Gastroesophageal sphincter (tissue), 4 donors: ENCODE results near the gene ANKRD35. TPM values are rescaled to one million over a fixed set of nuclear protein-coding genes. Genes with fewer than 3 reads are reported as not detected.

ENCODE experiments used
- ATAC-seq: fragments of 150-250 bp; one replicate; pipeline ENCODE4 v1.9.1; 2016; ENCODE audit warnings: mild to moderate bottlenecking, moderate library complexity
- H3K27ac ChIP-seq, 4 donors: fragments of 200-600 bp; sonication (generic) in 3 of 4; 1 replicate in 3 of 4; 2 replicates in 1 of 4; pipeline ENCODE4 v1.5.1; 2016 to 2019
- H3K27me3 ChIP-seq: fragments of 200-600 bp; sonication (generic); one replicate; pipeline ENCODE4 v1.5.1; 2019
- H3K36me3 ChIP-seq, 2 donors: fragments of 200-600 bp; sonication (generic); one replicate each; pipeline ENCODE4 v1.5.1; 2019; ENCODE audit warnings: control low read depth in 1 of 2
- H3K4me1 ChIP-seq, 3 donors: fragments of 200-600 bp; sonication (generic); 1 replicate in 2 of 3; 2 replicates in 1 of 3; pipeline ENCODE4 v1.5.1; 2016 to 2019; ENCODE audit warnings: control low read depth in 2 of 3
- H3K4me3 ChIP-seq, 2 donors: fragments of 200-600 bp; sonication (generic); one replicate each; pipeline ENCODE4 v1.5.1; 2019; ENCODE audit warnings: mild to moderate bottlenecking in 1 of 2, moderate library complexity in 1 of 2
- H3K9me3 ChIP-seq, 3 donors: fragments of 200-600 bp; sonication (generic); one replicate each; pipeline ENCODE4 v1.5.1; 2017 to 2019; ENCODE audit warnings: control low read depth in 2 of 3
- EP300 ChIP-seq: sonication (generic); formaldehyde crosslinking; IDR thresholded peaks from one replicate; pipeline ENCODE4 v1.6.1; 2017; ENCODE audit warnings: antibody characterized with exemption, mild to moderate bottlenecking
- POLR2A ChIP-seq, 2 donors: fragments of 450-650 bp; IDR thresholded peaks; one replicate each; pipeline ENCODE4 v1.6.1; 2017; ENCODE audit warnings: antibody characterized with exemption in 2 of 2, mild to moderate bottlenecking in 2 of 2, moderate library complexity in 1 of 2
- POLR2AphosphoS5 ChIP-seq: sonication (generic); formaldehyde crosslinking; IDR thresholded peaks from one replicate; pipeline ENCODE4 v1.6.1; 2017; ENCODE audit warnings: antibody characterized with exemption
- WGBS, 2 donors: methylation state at CpG; one replicate each; pipeline ENCODE4 v1.1.5; 2018; ENCODE audit warnings: low coverage in 1 of 2; 5-methylcytosine and 5-hydroxymethylcytosine counted together
- total RNA-seq, 4 donors: library from RNA; depleted of rRNA; stranded (reverse); fragments of >200 nt; gene quantifications; one replicate each; pipeline ENCODE4 v1.1.0, GENCODE V29; 2016
- TF ChIP-seq, protein P1 (sequence below), 4 experiments: fragments of 200-600 bp in 2 of 4; fragments of 450-650 bp in 2 of 4; sonication (generic) in 1 of 4; IDR thresholded peaks; one replicate each; pipeline ENCODE4 v1.5.1; 2017 to 2019; ENCODE audit warnings: antibody characterized with exemption in 4 of 4, mild to moderate bottlenecking in 2 of 4, moderate library complexity in 2 of 4

ANKRD35 gene
- total RNA-seq, 4 donors from 2014 or later = 5.2 to 13.7 (median 7.9) TPM

DNA sequence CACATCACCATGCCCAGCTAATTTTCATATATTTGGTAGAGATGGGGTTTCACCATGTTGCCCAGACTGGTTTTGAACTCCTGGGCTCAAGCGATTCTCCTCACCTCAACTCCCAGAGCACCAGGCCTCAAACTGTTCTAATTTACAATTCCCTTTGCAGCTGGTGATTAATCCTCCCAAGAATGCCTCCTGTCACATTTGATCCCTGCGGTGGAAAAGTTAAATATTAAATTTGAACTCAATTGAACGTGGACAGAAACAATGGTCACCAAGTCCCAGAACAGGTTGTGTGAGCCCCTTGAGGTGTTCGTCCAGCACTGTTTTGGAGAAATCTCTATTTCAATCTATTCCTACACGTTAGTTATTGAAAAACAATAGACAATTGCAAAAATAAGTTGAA, 2.0 kb upstream of the ANKRD35 start:
- TF ChIP-seq EP300 (no peak), POLR2A (IDR thresholded peaks at IDR 0.05) (no peak), POLR2AphosphoS5 (no peak)
- TF ChIP-seq, protein P1, sequence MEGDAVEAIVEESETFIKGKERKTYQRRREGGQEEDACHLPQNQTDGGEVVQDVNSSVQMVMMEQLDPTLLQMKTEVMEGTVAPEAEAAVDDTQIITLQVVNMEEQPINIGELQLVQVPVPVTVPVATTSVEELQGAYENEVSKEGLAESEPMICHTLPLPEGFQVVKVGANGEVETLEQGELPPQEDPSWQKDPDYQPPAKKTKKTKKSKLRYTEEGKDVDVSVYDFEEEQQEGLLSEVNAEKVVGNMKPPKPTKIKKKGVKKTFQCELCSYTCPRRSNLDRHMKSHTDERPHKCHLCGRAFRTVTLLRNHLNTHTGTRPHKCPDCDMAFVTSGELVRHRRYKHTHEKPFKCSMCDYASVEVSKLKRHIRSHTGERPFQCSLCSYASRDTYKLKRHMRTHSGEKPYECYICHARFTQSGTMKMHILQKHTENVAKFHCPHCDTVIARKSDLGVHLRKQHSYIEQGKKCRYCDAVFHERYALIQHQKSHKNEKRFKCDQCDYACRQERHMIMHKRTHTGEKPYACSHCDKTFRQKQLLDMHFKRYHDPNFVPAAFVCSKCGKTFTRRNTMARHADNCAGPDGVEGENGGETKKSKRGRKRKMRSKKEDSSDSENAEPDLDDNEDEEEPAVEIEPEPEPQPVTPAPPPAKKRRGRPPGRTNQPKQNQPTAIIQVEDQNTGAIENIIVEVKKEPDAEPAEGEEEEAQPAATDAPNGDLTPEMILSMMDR (IDR thresholded peaks at IDR 0.05) = no peak
- no peak for ATAC-seq
- no peak overlapping the region for H3K27ac ChIP-seq
- H3K4me1 ChIP-seq = peaks cover 7 to 35% (median 17%) of the 10 kb centered on the region in 3 donors
- H3K4me3 ChIP-seq = no peak overlapping the region
- no peaks in the 10 kb centered on the region for H3K36me3 ChIP-seq
- 62 to 79% methylated on average over 3 to 5 of the region's 5 CpGs for WGBS, 2 donors
- H3K9me3 ChIP-seq = no peaks in the 10 kb centered on the region
- H3K27me3 ChIP-seq = no peaks in the 10 kb centered on the region

DNA sequence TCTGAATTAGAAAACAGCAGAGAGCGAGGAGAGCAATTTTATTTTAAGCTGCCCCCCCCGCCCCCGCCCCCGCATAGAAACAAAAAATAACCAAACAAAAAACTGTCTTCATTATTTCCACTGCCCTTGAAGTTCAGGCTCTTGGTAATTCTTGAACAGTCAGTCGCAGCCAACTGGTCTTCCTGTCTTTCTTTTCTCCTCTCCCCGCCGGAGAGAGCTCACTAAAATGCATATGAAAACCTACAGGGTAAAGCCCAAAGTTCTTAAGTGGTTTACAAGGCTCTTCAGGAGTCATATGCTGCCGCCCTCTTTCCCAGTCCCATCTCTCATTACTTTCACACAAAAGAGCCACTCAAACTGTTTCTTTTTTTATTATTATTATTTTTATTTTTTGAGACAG, 1.1 kb upstream of the ANKRD35 start:
- peak overlapping the region in 1 of 4 donors; percentile 38 for H3K27ac ChIP-seq
- no peak for ATAC-seq
- WGBS, 2 donors = 50 to 52% methylated on average over 6 to 7 of the region's 8 CpGs

DNA sequence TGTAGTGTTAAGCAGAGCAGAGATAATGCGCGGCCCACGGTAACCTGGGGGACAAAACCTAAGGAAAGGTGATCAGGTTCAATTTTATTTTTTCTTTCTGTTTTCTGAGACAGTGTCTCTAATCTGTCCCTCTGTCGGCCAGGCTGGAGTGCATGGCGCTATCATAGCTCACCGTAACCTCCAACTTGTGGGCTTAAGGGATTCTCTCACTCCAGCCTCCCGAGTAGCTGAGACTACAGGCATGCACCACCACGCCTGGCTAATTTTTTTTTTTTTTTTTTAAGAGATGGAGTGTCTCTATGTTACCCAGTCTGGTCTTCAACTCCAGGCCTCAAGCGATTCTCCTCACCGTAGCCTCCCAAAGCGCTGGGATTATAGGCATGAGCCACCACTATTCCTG, 724 bp upstream of the ANKRD35 start:
- Histone ChIP-seq H3K36me3 (no peaks in the 10 kb centered on the region), H3K9me3 (no peaks in the 10 kb centered on the region), H3K27me3 (no peaks in the 10 kb centered on the region), H3K27ac (peak overlapping the region in 2 of 4 donors; percentile 32 to 38), H3K4me1 (peaks cover 2 to 23% (median 6%) of the 10 kb centered on the region in 3 donors), H3K4me3 (peak overlapping the region; percentile 51 to 67)
- WGBS, 2 donors = 36 to 40% methylated on average over 10 to 11 of the region's 11 CpGs
- peak; percentile 46 for ATAC-seq
- no peak for TF ChIP-seq POLR2A (IDR thresholded peaks at IDR 0.05)

More for the DNA sequence above, 1.1 kb upstream of the ANKRD35 start:
- H3K9me3 ChIP-seq = no peaks in the 10 kb centered on the region
- no peaks in the 10 kb centered on the region for H3K36me3 ChIP-seq
- no peaks in the 10 kb centered on the region for H3K27me3 ChIP-seq
- H3K4me3 ChIP-seq = no peak overlapping the region
- H3K4me1 ChIP-seq = peaks cover 4 to 27% (median 10%) of the 10 kb centered on the region in 3 donors
- TF ChIP-seq POLR2AphosphoS5 = no peak
- no peak for TF ChIP-seq EP300
- TF ChIP-seq, protein P1 (IDR thresholded peaks at IDR 0.05) = no peak
- TF ChIP-seq POLR2A (IDR thresholded peaks at IDR 0.05) = no peak

GRCh38 chr1:145884675-145885074, 991 bp downstream of the ANKRD35 start:
- no peak for ATAC-seq
- Histone ChIP-seq H3K4me1 (peaks cover 0 to 17% (median 3%) of the 10 kb centered on the region in 3 donors), H3K27ac (no peak overlapping the region), H3K4me3 (no peak overlapping the region), H3K9me3 (no peaks in the 10 kb centered on the region), H3K27me3 (no peaks in the 10 kb centered on the region), H3K36me3 (no peaks in the 10 kb centered on the region)
- no CpG with 5 or more reads among the region's 1 CpG for WGBS, 2 donors
- TF ChIP-seq, protein P1 (IDR thresholded peaks at IDR 0.05) = no peak
- no peak for TF ChIP-seq POLR2A (IDR thresholded peaks at IDR 0.05)
- TF ChIP-seq EP300 = no peak
- no peak for TF ChIP-seq POLR2AphosphoS5

DNA sequence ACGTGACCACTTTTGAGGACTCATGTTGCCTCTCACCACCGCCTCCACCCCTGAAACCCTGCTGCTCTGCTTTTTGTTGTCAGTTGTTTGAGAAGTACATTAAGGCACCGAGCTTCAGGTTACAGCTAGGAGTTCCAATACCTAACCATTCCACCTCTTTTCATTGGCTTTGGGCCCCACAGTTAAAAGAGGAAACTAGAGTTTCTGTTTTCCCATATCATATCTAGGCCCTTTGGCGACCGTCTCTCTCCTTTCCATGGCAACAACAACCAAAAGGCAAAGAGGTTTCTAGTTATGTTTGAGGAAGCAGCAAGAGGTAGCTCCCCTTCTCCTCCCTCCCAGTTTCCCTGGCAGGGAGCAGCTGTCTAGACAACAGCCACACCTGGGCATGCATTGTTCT, 5.9 kb downstream of the ANKRD35 start:
- H3K4me3 ChIP-seq = no peak overlapping the region
- no peaks in the 10 kb centered on the region for H3K9me3 ChIP-seq
- no peak overlapping the region for H3K27ac ChIP-seq
- H3K4me1 ChIP-seq = peaks cover 0 to under 1% (median 0%) of the 10 kb centered on the region in 3 donors
- 59 to 70% methylated on average over 4 to 5 of the region's 5 CpGs for WGBS, 2 donors
- TF ChIP-seq POLR2AphosphoS5 (no peak), POLR2A (IDR thresholded peaks at IDR 0.05) (no peak), EP300 (no peak)
- TF ChIP-seq, protein P1 (IDR thresholded peaks at IDR 0.05) = no peak
- no peak for ATAC-seq
- no peaks in the 10 kb centered on the region for H3K27me3 ChIP-seq
- no peaks in the 10 kb centered on the region for H3K36me3 ChIP-seq
